Activated CD8-positive, alpha-beta memory T cell treated with anti-CD3 and anti-CD28 coated beads for 48 hours (primary cell): ENCODE measurements around the gene ZSWIM5.
"Not testable (repeated sequence)": the region's sequence is repeated elsewhere in the genome, so short reads cannot be mapped to it uniquely, and the experiment has no call there.

Experiments
- DNase-seq, 3 experiments: peaks; one replicate each; pipeline ENCODE4 v3.0.0-alpha.2; 2020; ENCODE audit warnings: low read depth in 2 of 3, low spot score in 2 of 3

The ZSWIM5 gene

GRCh38 chr1:45205011-45205909 lies 1.1 kb downstream of the ZSWIM5 start:
- peak in 2 of 3 experiments; percentile 2 to 3 for DNase-seq

GRCh38 chr1:45200906-45201500 lies 5.4 kb downstream of the ZSWIM5 start:
- DNase-seq = no peak

GRCh38 chr1:45200435-45200834 lies 6.0 kb downstream of the ZSWIM5 start:
- no peak for DNase-seq

GRCh38 chr1:45198185-45198584 lies 8.2 kb downstream of the ZSWIM5 start:
- DNase-seq = no peak

- no peak for DNase-seq
Measured at GRCh38 chr1:45196863-45197262, 9.5 kb downstream of the ZSWIM5 start.

- no peak for DNase-seq
Measured at GRCh38 chr1:45191418-45191783, 15.0 kb downstream of the ZSWIM5 start.

GRCh38 chr1:45187725-45188124 lies 18.7 kb downstream of the ZSWIM5 start:
- no peak for DNase-seq

- DNase-seq = not testable (repeated sequence)
Measured at GRCh38 chr1:45179918-45180519, 26.4 kb downstream of the ZSWIM5 start.

- DNase-seq = no peak
Measured at GRCh38 chr1:45177452-45177851, 29.0 kb downstream of the ZSWIM5 start.

GRCh38 chr1:45172764-45173163 lies 33.6 kb downstream of the ZSWIM5 start:
- no peak for DNase-seq

GRCh38 chr1:45172005-45172404 lies 34.4 kb downstream of the ZSWIM5 start:
- DNase-seq = no peak

- no peak for DNase-seq
Measured at GRCh38 chr1:45171575-45171974, 34.8 kb downstream of the ZSWIM5 start.

- DNase-seq = no peak
Measured at GRCh38 chr1:45170151-45170742, 36.2 kb downstream of the ZSWIM5 start.

GRCh38 chr1:45167947-45168346 lies 38.5 kb downstream of the ZSWIM5 start:
- not testable (repeated sequence) for DNase-seq

- not testable (repeated sequence) for DNase-seq
Measured at GRCh38 chr1:45164307-45164706, 42.1 kb downstream of the ZSWIM5 start.

GRCh38 chr1:45163111-45163510 lies 43.3 kb downstream of the ZSWIM5 start:
- not testable (repeated sequence) for DNase-seq

GRCh38 chr1:45162041-45163035 lies 44.1 kb downstream of the ZSWIM5 start:
- not testable (repeated sequence) for DNase-seq

GRCh38 chr1:45155957-45156356 lies 50.4 kb downstream of the ZSWIM5 start:
- no peak for DNase-seq

- no peak for DNase-seq
Measured at GRCh38 chr1:45155423-45155822, 51.0 kb downstream of the ZSWIM5 start.

GRCh38 chr1:45152126-45152525 lies 54.3 kb downstream of the ZSWIM5 start:
- no peak for DNase-seq
